ENCODE data around the gene LSM14A.

Gene LSM14A

GRCh38 chr19:34222386-34222785, 50.1 kb downstream of the LSM14A start:
- TF ChIP-seq CTCF (IDR thresholded peaks at IDR 0.05; ENCODE audit: low read length, missing control alignments): no peak
- DNase-seq (ENCODE audit: low read depth): no peak

GRCh38 chr19:34224996-34225658, 52.8 kb downstream of the LSM14A start:
- DNase-seq (ENCODE audit: low read depth): peak; percentile 29
- no peak for TF ChIP-seq CTCF (IDR thresholded peaks at IDR 0.05; ENCODE audit: low read length, missing control alignments)
- no peak overlapping the region for H3K4me3 ChIP-seq (replicated peaks; ENCODE audit: low read depth, low read length)

More at GRCh38 chr19:34222386-34222785, 50.1 kb downstream of the LSM14A start:
- no peak overlapping the region for H3K4me3 ChIP-seq (replicated peaks; ENCODE audit: low read depth, low read length)

GRCh38 chr19:34225659-34226015, 53.3 kb downstream of the LSM14A start:
- no peak overlapping the region for H3K4me3 ChIP-seq (replicated peaks; ENCODE audit: low read depth, low read length)
- DNase-seq (ENCODE audit: low read depth): no peak
- no peak for TF ChIP-seq CTCF (IDR thresholded peaks at IDR 0.05; ENCODE audit: low read length, missing control alignments)

- no peak overlapping the region for H3K4me3 ChIP-seq (replicated peaks; ENCODE audit: low read depth, low read length)
- TF ChIP-seq CTCF (IDR thresholded peaks at IDR 0.05; ENCODE audit: low read length, missing control alignments): no peak
- DNase-seq (ENCODE audit: low read depth): no peak
Observed at GRCh38 chr19:34226036-34226435, 53.7 kb downstream of the LSM14A start.

GRCh38 chr19:34228347-34228746, 56.0 kb downstream of the LSM14A start:
- no peak for DNase-seq (ENCODE audit: low read depth)
- TF ChIP-seq CTCF (IDR thresholded peaks at IDR 0.05; ENCODE audit: low read length, missing control alignments): no peak
- no peak overlapping the region for H3K4me3 ChIP-seq (replicated peaks; ENCODE audit: low read depth, low read length)

GRCh38 chr19:34228762-34229161, 56.5 kb downstream of the LSM14A start:
- no peak overlapping the region for H3K4me3 ChIP-seq (replicated peaks; ENCODE audit: low read depth, low read length)
- DNase-seq (ENCODE audit: low read depth): no peak
- TF ChIP-seq CTCF (IDR thresholded peaks at IDR 0.05; ENCODE audit: low read length, missing control alignments): no peak

GRCh38 chr19:34229721-34230120, 57.4 kb downstream of the LSM14A start:
- no peak overlapping the region for H3K4me3 ChIP-seq (replicated peaks; ENCODE audit: low read depth, low read length)
- DNase-seq (ENCODE audit: low read depth): no peak
- no peak for TF ChIP-seq CTCF (IDR thresholded peaks at IDR 0.05; ENCODE audit: low read length, missing control alignments)
